HEK293 (cell line): ENCODE measurements around the gene SAMHD1.

Experiments
- GFI1B ChIP-seq: fragments of 450-650 bp; formaldehyde crosslinking; IDR thresholded peaks from 2 replicates; pipeline ENCODE4 v1.5.1; 2016; ENCODE audit warnings: missing biosample characterization, missing genetic modification characterization
- GLIS1 ChIP-seq: fragments of 450-650 bp; formaldehyde crosslinking; IDR thresholded peaks from 2 replicates; pipeline ENCODE4 v1.5.1; 2016; ENCODE audit warnings: missing biosample characterization, missing genetic modification characterization
- KLF1 ChIP-seq: fragments of 450-650 bp; formaldehyde crosslinking; IDR thresholded peaks from 2 replicates; pipeline ENCODE4 v1.5.1; 2016; ENCODE audit warnings: missing biosample characterization, missing genetic modification characterization
- KLF8 ChIP-seq: fragments of 450-650 bp; formaldehyde crosslinking; IDR thresholded peaks from 2 replicates; pipeline ENCODE4 v1.5.1; 2016; ENCODE audit warnings: missing biosample characterization, missing genetic modification characterization
- KLF9 ChIP-seq: fragments of 450-650 bp; formaldehyde crosslinking; IDR thresholded peaks from 2 replicates; pipeline ENCODE4 v1.5.1; 2016; ENCODE audit warnings: missing biosample characterization, missing genetic modification characterization, low read depth
- PRDM1 ChIP-seq: fragments of 450-650 bp; formaldehyde crosslinking; IDR thresholded peaks from 2 replicates; pipeline ENCODE4; 2016; ENCODE audit warnings: missing biosample characterization, missing genetic modification characterization
- PRDM6 ChIP-seq: fragments of 450-650 bp; formaldehyde crosslinking; IDR thresholded peaks from 2 replicates; pipeline ENCODE4 v1.5.1; 2017; ENCODE audit warnings: missing biosample characterization, missing genetic modification characterization
- SCRT1 ChIP-seq: fragments of 450-650 bp; formaldehyde crosslinking; IDR thresholded peaks from 2 replicates; pipeline ENCODE4 v1.5.1; 2016; ENCODE audit warnings: missing biosample characterization, missing genetic modification characterization, borderline replicate concordance
- YY1 ChIP-seq: fragments of 450-650 bp; formaldehyde crosslinking; IDR thresholded peaks from 2 replicates; pipeline ENCODE4 v1.5.1; 2018; ENCODE audit warnings: missing biosample characterization, missing genetic modification characterization
- ZFHX2 ChIP-seq: fragments of 450-650 bp; formaldehyde crosslinking; conservative IDR thresholded peaks from 2 replicates; pipeline ENCODE4 v1.5.1; 2016; ENCODE audit warnings: missing biosample characterization, missing genetic modification characterization
- ZFP3 ChIP-seq: fragments of 450-650 bp; formaldehyde crosslinking; IDR thresholded peaks from 2 replicates; pipeline ENCODE4 v1.5.1; 2016; ENCODE audit warnings: low read depth, missing biosample characterization, missing genetic modification characterization
- ZNF132 ChIP-seq: fragments of 450-650 bp; formaldehyde crosslinking; IDR thresholded peaks from 2 replicates; pipeline ENCODE4 v1.5.1; 2017; ENCODE audit warnings: missing biosample characterization, missing genetic modification characterization, borderline replicate concordance
- ZNF133 ChIP-seq: fragments of 450-650 bp; formaldehyde crosslinking; IDR thresholded peaks from 2 replicates; pipeline ENCODE4 v1.5.1; 2016; ENCODE audit warnings: missing biosample characterization, missing genetic modification characterization
- ZNF138 ChIP-seq: fragments of 450-650 bp; formaldehyde crosslinking; IDR thresholded peaks from 2 replicates; pipeline ENCODE4 v1.5.1; 2016; ENCODE audit warnings: missing biosample characterization, missing genetic modification characterization, borderline replicate concordance
- ZNF155 ChIP-seq: fragments of 450-650 bp; formaldehyde crosslinking; IDR thresholded peaks from 2 replicates; pipeline ENCODE4 v1.5.1; 2016; ENCODE audit warnings: missing biosample characterization, missing genetic modification characterization
- ZNF221 ChIP-seq: fragments of 450-650 bp; formaldehyde crosslinking; IDR thresholded peaks from 2 replicates; pipeline ENCODE4 v1.5.1; 2017; ENCODE audit warnings: missing biosample characterization, missing genetic modification characterization, borderline replicate concordance
- ZNF248 ChIP-seq: fragments of 450-650 bp; formaldehyde crosslinking; IDR thresholded peaks from 2 replicates; pipeline ENCODE4 v1.5.1; 2017; ENCODE audit warnings: missing biosample characterization, missing genetic modification characterization
- ZNF26 ChIP-seq: fragments of 450-650 bp; formaldehyde crosslinking; IDR thresholded peaks from 2 replicates; pipeline ENCODE4 v1.5.1; 2016; ENCODE audit warnings: missing biosample characterization, missing genetic modification characterization
- ZNF350 ChIP-seq: fragments of 450-650 bp; formaldehyde crosslinking; IDR thresholded peaks from 2 replicates; pipeline ENCODE4 v1.5.0; 2017; ENCODE audit warnings: missing biosample characterization, mild to moderate bottlenecking, missing genetic modification characterization
- ZNF366 ChIP-seq: fragments of 450-650 bp; formaldehyde crosslinking; conservative IDR thresholded peaks from 2 replicates; pipeline ENCODE4 v1.5.1; 2016; ENCODE audit warnings: missing biosample characterization, missing genetic modification characterization
- ZNF391 ChIP-seq: fragments of 450-650 bp; formaldehyde crosslinking; IDR thresholded peaks from 2 replicates; pipeline ENCODE4 v1.5.1; 2016; ENCODE audit warnings: low read depth, missing biosample characterization, missing genetic modification characterization, borderline replicate concordance
- ZNF521 ChIP-seq: fragments of 450-650 bp; formaldehyde crosslinking; IDR thresholded peaks from 2 replicates; pipeline ENCODE4 v1.5.1; 2017; ENCODE audit warnings: missing biosample characterization, mild to moderate bottlenecking, missing genetic modification characterization
- ZNF670 ChIP-seq: fragments of 450-650 bp; formaldehyde crosslinking; IDR thresholded peaks from 2 replicates; pipeline ENCODE4 v1.5.1; 2016; ENCODE audit warnings: missing biosample characterization, missing genetic modification characterization, low read depth
- ZSCAN23 ChIP-seq: fragments of 450-650 bp; formaldehyde crosslinking; IDR thresholded peaks from 2 replicates; pipeline ENCODE4 v1.5.1; 2016; ENCODE audit warnings: missing biosample characterization, missing genetic modification characterization
- TF ChIP-seq, protein P1 (sequence below): fragments of 450-650 bp; formaldehyde crosslinking; IDR thresholded peaks from 2 replicates; pipeline ENCODE4 v1.5.1; 2016; ENCODE audit warnings: missing biosample characterization, missing genetic modification characterization
- TF ChIP-seq, protein P2 (sequence below): fragments of 450-650 bp; formaldehyde crosslinking; IDR thresholded peaks from 2 replicates; pipeline ENCODE4 v1.5.1; 2016; ENCODE audit warnings: missing biosample characterization, missing genetic modification characterization
- TF ChIP-seq, protein P3 (sequence below): fragments of 450-650 bp; formaldehyde crosslinking; IDR thresholded peaks from 2 replicates; pipeline ENCODE4 v1.5.1; 2016; ENCODE audit warnings: missing biosample characterization, missing genetic modification characterization, low read depth

SAMHD1 gene

GRCh38 chr20:36865076-36865860 is 86.2 kb downstream of the SAMHD1 start (continued):
- no peak for TF ChIP-seq ZNF155 (tag by site-specific recombination)
- no peak for TF ChIP-seq ZNF132 (tag by site-specific recombination)
- TF ChIP-seq ZNF248 (tag by site-specific recombination) = no peak
- no peak for TF ChIP-seq ZSCAN23 (tag by site-specific recombination)
- TF ChIP-seq, protein P1, sequence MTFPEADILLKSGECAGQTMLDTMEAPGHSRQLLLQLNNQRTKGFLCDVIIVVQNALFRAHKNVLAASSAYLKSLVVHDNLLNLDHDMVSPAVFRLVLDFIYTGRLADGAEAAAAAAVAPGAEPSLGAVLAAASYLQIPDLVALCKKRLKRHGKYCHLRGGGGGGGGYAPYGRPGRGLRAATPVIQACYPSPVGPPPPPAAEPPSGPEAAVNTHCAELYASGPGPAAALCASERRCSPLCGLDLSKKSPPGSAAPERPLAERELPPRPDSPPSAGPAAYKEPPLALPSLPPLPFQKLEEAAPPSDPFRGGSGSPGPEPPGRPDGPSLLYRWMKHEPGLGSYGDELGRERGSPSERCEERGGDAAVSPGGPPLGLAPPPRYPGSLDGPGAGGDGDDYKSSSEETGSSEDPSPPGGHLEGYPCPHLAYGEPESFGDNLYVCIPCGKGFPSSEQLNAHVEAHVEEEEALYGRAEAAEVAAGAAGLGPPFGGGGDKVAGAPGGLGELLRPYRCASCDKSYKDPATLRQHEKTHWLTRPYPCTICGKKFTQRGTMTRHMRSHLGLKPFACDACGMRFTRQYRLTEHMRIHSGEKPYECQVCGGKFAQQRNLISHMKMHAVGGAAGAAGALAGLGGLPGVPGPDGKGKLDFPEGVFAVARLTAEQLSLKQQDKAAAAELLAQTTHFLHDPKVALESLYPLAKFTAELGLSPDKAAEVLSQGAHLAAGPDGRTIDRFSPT (tag by site-specific recombination) = peak; percentile 50; the same call in 1 of the 2 replicates
- TF ChIP-seq, protein P2, sequence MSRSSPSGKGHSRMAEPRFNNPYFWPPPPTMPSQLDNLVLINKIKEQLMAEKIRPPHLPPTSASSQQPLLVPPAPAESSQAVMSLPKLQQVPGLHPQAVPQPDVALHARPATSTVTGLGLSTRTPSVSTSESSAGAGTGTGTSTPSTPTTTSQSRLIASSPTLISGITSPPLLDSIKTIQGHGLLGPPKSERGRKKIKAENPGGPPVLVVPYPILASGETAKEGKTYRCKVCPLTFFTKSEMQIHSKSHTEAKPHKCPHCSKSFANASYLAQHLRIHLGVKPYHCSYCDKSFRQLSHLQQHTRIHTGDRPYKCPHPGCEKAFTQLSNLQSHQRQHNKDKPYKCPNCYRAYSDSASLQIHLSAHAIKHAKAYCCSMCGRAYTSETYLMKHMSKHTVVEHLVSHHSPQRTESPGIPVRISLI (tag by site-specific recombination) = no peak
- no peak for TF ChIP-seq ZNF221 (tag by site-specific recombination)
- TF ChIP-seq GFI1B (tag by site-specific recombination) = no peak
- no peak for TF ChIP-seq ZNF138 (tag by site-specific recombination)
- TF ChIP-seq PRDM6 (tag by site-specific recombination) = no peak
- TF ChIP-seq ZNF521 (tag by site-specific recombination) = no peak
- TF ChIP-seq PRDM1 (tag by site-specific recombination) = peak; percentile 47; the same call in 1 of the 2 replicates
- TF ChIP-seq ZNF133 (tag by site-specific recombination) = no peak
- no peak for TF ChIP-seq KLF1 (tag by site-specific recombination)
- no peak for TF ChIP-seq ZNF350 (tag by site-specific recombination)
- TF ChIP-seq ZNF391 (tag by site-specific recombination) = no peak
- 0 out of 2 replicates have a peak, but pooled peaks have one; percentile 14 for TF ChIP-seq ZFHX2 (tag by site-specific recombination)
- TF ChIP-seq YY1 (tag by site-specific recombination) = no peak
- TF ChIP-seq ZNF670 (tag by site-specific recombination) = no peak
- TF ChIP-seq KLF9 (tag by site-specific recombination) = no peak
- TF ChIP-seq ZNF366 (tag by site-specific recombination) = peak; percentile 78
- TF ChIP-seq ZFP3 (tag by site-specific recombination) = no peak
- TF ChIP-seq KLF8 (tag by site-specific recombination) = no peak
- TF ChIP-seq SCRT1 (tag by site-specific recombination) = no peak
- TF ChIP-seq, protein P3, sequence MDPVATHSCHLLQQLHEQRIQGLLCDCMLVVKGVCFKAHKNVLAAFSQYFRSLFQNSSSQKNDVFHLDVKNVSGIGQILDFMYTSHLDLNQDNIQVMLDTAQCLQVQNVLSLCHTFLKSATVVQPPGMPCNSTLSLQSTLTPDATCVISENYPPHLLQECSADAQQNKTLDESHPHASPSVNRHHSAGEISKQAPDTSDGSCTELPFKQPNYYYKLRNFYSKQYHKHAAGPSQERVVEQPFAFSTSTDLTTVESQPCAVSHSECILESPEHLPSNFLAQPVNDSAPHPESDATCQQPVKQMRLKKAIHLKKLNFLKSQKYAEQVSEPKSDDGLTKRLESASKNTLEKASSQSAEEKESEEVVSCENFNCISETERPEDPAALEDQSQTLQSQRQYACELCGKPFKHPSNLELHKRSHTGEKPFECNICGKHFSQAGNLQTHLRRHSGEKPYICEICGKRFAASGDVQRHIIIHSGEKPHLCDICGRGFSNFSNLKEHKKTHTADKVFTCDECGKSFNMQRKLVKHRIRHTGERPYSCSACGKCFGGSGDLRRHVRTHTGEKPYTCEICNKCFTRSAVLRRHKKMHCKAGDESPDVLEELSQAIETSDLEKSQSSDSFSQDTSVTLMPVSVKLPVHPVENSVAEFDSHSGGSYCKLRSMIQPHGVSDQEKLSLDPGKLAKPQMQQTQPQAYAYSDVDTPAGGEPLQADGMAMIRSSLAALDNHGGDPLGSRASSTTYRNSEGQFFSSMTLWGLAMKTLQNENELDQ (tag by site-specific recombination) = no peak
- TF ChIP-seq GLIS1 (tag by site-specific recombination) = no peak
- no peak for TF ChIP-seq ZNF26 (tag by site-specific recombination)
